GM18868 (cell line): ENCODE data around the gene FSTL3.
"Not testable (repeated sequence)": the region's sequence is repeated elsewhere in the genome, so short reads cannot be mapped to it uniquely, and the experiment has no call there.

Experiments used
- ATAC-seq: cut with Tn5 transposase; IDR thresholded peaks from one replicate; pipeline ENCODE4 v1.9.1; 2021; ENCODE audit warnings: mild to moderate bottlenecking, moderate library complexity; ENCODE audit not compliant: unreplicated experiment

Gene FSTL3

GRCh38 chr19:709196-709964 lies 33.2 kb downstream of the FSTL3 start:
- ATAC-seq, result no peak

- no peak for ATAC-seq
These were observed 33.9 kb downstream of the FSTL3 start for GRCh38 chr19:709965-710571.

GRCh38 chr19:710767-711166 lies 34.6 kb downstream of the FSTL3 start:
- ATAC-seq, result no peak

GRCh38 chr19:711254-711653 lies 35.1 kb downstream of the FSTL3 start:
- no peak for ATAC-seq

GRCh38 chr19:715347-715746 lies 39.2 kb downstream of the FSTL3 start:
- no peak for ATAC-seq

GRCh38 chr19:718251-718951 lies 42.2 kb downstream of the FSTL3 start:
- no peak for ATAC-seq

GRCh38 chr19:718991-719512 lies 42.9 kb downstream of the FSTL3 start:
- ATAC-seq, result no peak

- no peak for ATAC-seq
These were observed 43.6 kb downstream of the FSTL3 start for GRCh38 chr19:719636-720344.

- no peak for ATAC-seq
These were observed 44.4 kb downstream of the FSTL3 start for GRCh38 chr19:720345-721160.

- no peak for ATAC-seq
These were observed 46.4 kb downstream of the FSTL3 start for GRCh38 chr19:722553-723101.

- no peak for ATAC-seq
These were observed 47.1 kb downstream of the FSTL3 start for GRCh38 chr19:723247-723646.

GRCh38 chr19:723714-724113 lies 47.5 kb downstream of the FSTL3 start:
- no peak for ATAC-seq

GRCh38 chr19:725461-726089 lies 49.4 kb downstream of the FSTL3 start:
- ATAC-seq, result no peak

- no peak for ATAC-seq
These were observed 51.1 kb downstream of the FSTL3 start for GRCh38 chr19:726993-727956.

- no peak for ATAC-seq
These were observed 51.8 kb downstream of the FSTL3 start for GRCh38 chr19:728011-728410.

- not testable (repeated sequence) for ATAC-seq
These were observed 53.4 kb downstream of the FSTL3 start for GRCh38 chr19:729564-729963.

GRCh38 chr19:729965-730668 lies 53.9 kb downstream of the FSTL3 start:
- no peak for ATAC-seq

GRCh38 chr19:731000-731399 lies 54.8 kb downstream of the FSTL3 start:
- ATAC-seq, result no peak
